ENCODE measurements around the gene RAB5B. TPM values are rescaled to one million over a fixed set of nuclear protein-coding genes. Genes with fewer than 3 reads are reported as not detected.

The RAB5B gene, protein sequence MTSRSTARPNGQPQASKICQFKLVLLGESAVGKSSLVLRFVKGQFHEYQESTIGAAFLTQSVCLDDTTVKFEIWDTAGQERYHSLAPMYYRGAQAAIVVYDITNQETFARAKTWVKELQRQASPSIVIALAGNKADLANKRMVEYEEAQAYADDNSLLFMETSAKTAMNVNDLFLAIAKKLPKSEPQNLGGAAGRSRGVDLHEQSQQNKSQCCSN
- total RNA-seq: 82.1 and 83.8 TPM in 2 replicates

DNA sequence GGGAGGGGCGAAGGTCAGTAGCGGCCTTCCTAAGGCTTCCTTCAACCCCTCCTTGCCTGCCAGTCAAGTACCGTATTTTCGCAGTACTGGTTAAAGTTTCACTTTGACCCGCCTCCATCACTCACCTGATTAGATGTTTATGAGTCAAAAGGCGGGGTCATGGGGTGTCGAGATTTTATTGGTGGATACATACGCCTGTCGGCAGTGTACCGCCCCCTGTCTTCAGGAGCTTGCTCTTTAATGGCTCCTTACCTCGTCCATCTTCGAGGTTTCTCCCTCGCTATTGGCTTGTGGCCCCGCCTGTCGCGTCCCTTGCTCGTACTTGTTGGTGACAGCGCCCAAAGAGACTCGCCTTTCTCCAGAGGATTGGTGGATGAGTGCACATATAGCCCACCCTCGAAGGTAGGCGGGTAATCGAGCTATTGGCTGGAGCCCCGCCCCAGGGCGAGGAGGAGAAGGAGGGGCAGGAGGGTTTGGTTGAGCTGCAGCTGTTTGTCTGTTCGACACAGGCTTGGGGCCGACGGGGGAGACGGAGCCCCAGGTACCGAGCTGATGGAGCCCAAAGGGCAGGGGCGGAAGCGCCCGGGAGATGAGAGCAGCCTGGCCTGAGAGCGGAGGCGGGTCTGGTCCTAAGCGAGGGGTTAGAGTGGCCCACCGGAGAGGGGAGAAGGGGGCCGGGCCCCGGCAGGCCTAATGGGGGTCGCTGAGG lies at the start of gene RAB5B:
TSS of gene RAB5B (plus strand) at position 480 of the 709 bp plus-strand sequence. CDS start 12,883 bp downstream, outside the sequence.
- ATAC-seq (ENCODE audit: low read depth) (peak; percentile 87), DNase-seq (peak; percentile 83)
- H3K4me1 Mint-ChIP-seq: peaks cover 27% of the 10 kb centered on the region
- no peak within 1 kb of the TSS for H3K4me3 Mint-ChIP-seq
- no peak within 1 kb of the TSS for H3K27ac Mint-ChIP-seq
- intact Hi-C loops (cut with micrococcal nuclease): loop anchor here (1.0 to 5.0 kb wide), 14 partner anchors 7 to 664 kb away; partner anchors contain the start of genes CDK2, CS, DGKA and DNAJC14
- POLR2A ChIA-PET: interaction anchor here (0.5 to 3.0 kb wide), 39 partner anchors 9 to 1920 kb away, joined by 3 to 33 read pairs (median 6); partner anchors contain the start of genes BLOC1S1, DNAJC14, ESYT1 and HOXC4
- peaks cover 21% of the 10 kb centered on the region for H3K36me3 Mint-ChIP-seq (ENCODE audit: low read depth)
- CTCF ChIA-PET: interaction anchor here (0.6 to 1.6 kb wide), 11 partner anchors 11 to 293 kb away, joined by 3 to 7 read pairs (median 3); partner anchors contain the start of genes MYL6, PYM1 and SUOX
- TF ChIP-seq CTCF (IDR thresholded peaks at IDR 0.05): no peak
- no peaks in the 10 kb centered on the region for H3K9me3 Mint-ChIP-seq
- no peaks in the 10 kb centered on the region for H3K27me3 Mint-ChIP-seq

DNA sequence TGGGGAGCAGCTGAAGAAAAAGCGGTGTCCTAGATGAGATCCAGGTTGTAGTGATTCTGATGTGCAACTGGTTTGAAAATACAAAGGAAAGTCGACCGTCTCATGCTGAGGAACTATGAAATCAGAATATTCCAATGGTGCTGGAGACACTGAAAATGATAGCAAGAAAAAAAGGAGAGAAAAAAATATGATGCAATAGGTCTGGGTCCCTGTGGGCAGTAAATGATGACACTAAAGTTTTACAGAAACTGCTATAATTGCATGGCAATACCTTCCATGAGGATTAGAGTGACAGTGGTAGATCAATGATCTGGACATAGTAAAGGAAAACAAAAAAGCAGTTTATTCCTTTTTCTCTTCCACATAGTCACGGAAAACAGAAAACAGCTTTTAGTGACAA lies 48.5 kb upstream of the RAB5B start:
- H3K36me3 Mint-ChIP-seq (ENCODE audit: low read depth): peaks cover 45% of the 10 kb centered on the region
- H3K27me3 Mint-ChIP-seq: no peaks in the 10 kb centered on the region
- CTCF ChIA-PET: interaction anchor here (1.0 to 3.4 kb wide), 6 partner anchors 12 to 96 kb away, joined by 3 to 43 read pairs (median 4); partner anchors contain the start of gene DNAJC14
- POLR2A ChIA-PET: interaction anchor here (0.5 to 4.6 kb wide), 4 partner anchors 14 to 95 kb away, joined by 3 to 70 read pairs (median 40); partner anchors contain the start of genes DNAJC14 and RAB5B
- no peak for DNase-seq
- peaks cover 58% of the 10 kb centered on the region for H3K4me1 Mint-ChIP-seq
- no peak for ATAC-seq (ENCODE audit: low read depth)
- H3K9me3 Mint-ChIP-seq: no peaks in the 10 kb centered on the region
- no peak for TF ChIP-seq CTCF (IDR thresholded peaks at IDR 0.05)
- intact Hi-C loops (cut with micrococcal nuclease): loop anchor here (5.0 kb wide), 3 partner anchors 177 to 297 kb away; partner anchors contain the start of genes NABP2, PA2G4 and RNF41
- peak overlapping the region; percentile 98 for H3K27ac Mint-ChIP-seq
- peak overlapping the region; percentile 98 for H3K4me3 Mint-ChIP-seq

- intact Hi-C loops (cut with micrococcal nuclease): loop anchor here (5.0 kb wide), 3 partner anchors 176 to 296 kb away; partner anchors contain the start of genes NABP2, PA2G4 and RNF41
- Mint-ChIP-seq H3K4me1 (peaks cover 63% of the 10 kb centered on the region), H3K9me3 (no peaks in the 10 kb centered on the region), H3K27ac (peak overlapping the region; percentile 98), H3K4me3 (peak overlapping the region; percentile 98), H3K27me3 (no peaks in the 10 kb centered on the region), H3K36me3 (ENCODE audit: low read depth) (peaks cover 42% of the 10 kb centered on the region)
- DNase-seq (no peak), ATAC-seq (ENCODE audit: low read depth) (peak; percentile 0)
- ChIA-PET POLR2A (interaction anchor here (0.5 to 6.8 kb wide), 14 partner anchors 10 to 780 kb away, joined by 3 to 70 read pairs (median 4); partner anchors contain the start of genes DNAJC14, ORMDL2, RAB5B and SARNP), CTCF (interaction anchor here (0.8 to 3.4 kb wide), 14 partner anchors 10 to 187 kb away, joined by 3 to 43 read pairs (median 4); partner anchors contain the start of genes DNAJC14, ORMDL2, PA2G4 and SARNP)
- TF ChIP-seq CTCF (IDR thresholded peaks at IDR 0.05): no peak
Measured at GRCh38 chr12:55925870-55926737, 47.8 kb upstream of the RAB5B start.

- CTCF ChIA-PET: interaction anchor here (0.8 to 3.4 kb wide), 14 partner anchors 10 to 188 kb away, joined by 3 to 43 read pairs (median 5); partner anchors contain the start of genes DNAJC14, ORMDL2, PA2G4 and RAB5B
- Mint-ChIP-seq H3K9me3 (no peaks in the 10 kb centered on the region), H3K4me1 (peaks cover 67% of the 10 kb centered on the region), H3K27me3 (no peaks in the 10 kb centered on the region), H3K4me3 (peak overlapping the region; percentile 98), H3K27ac (peak overlapping the region; percentile 98), H3K36me3 (ENCODE audit: low read depth) (peaks cover 40% of the 10 kb centered on the region)
- peak; percentile 84 for DNase-seq
- POLR2A ChIA-PET: interaction anchor here (0.5 to 6.8 kb wide), 20 partner anchors 9 to 779 kb away, joined by 3 to 70 read pairs (median 4); partner anchors contain the start of genes BLOC1S1, CNPY2, DNAJC14 and ORMDL2
- peak; percentile 50 for TF ChIP-seq CTCF (IDR thresholded peaks at IDR 0.05)
- ATAC-seq (ENCODE audit: low read depth): peak; percentile 48
- intact Hi-C loops (cut with micrococcal nuclease): loop anchor here (1.0 to 5.0 kb wide), 10 partner anchors 13 to 541 kb away; partner anchors contain the start of genes DNAJC14, NABP2, PA2G4 and RNF41
Measured at GRCh38 chr12:55926738-55927587, 46.9 kb upstream of the RAB5B start.

All from activated B cell treated with CpG ODN at 0.5 μM for 24 hours (primary cell).